Hypothalamus (tissue), 51 donors: Measurements from ENCODE around the gene TMEM184B.
"Not testable (repeated sequence)": the region's sequence is repeated elsewhere in the genome, so short reads cannot be mapped to it uniquely, and the experiment has no call there.

Experiments
- DNase-seq, 51 donors: peaks; one replicate each; lab custom pipeline; 2025; lab: John Stamatoyannopoulos, UW

TMEM184B gene

DNA sequence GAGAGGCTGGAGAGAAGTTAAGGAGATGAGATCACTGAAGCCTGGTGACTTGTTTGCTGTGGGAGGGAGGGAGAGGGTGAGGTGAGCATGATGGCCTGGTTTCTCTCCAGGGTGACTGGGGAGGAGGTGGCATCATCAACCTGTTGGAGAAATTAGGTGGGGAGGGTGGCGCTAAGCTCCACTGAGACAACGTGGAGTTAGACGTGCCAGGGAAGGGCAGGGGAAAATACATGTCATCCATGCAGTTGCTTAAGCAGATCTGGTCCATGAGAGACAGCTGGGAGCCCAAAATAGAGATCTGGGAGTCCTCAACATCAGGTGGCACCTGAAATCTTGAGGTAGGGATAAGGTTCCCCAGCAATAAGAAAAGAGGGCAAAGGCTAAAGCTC lies 80.3 kb downstream of the TMEM184B start:
- DNase-seq, result no peak

GRCh38 chr22:38191731-38192474 lies 80.9 kb downstream of the TMEM184B start:
- DNase-seq, result no peak

DNA sequence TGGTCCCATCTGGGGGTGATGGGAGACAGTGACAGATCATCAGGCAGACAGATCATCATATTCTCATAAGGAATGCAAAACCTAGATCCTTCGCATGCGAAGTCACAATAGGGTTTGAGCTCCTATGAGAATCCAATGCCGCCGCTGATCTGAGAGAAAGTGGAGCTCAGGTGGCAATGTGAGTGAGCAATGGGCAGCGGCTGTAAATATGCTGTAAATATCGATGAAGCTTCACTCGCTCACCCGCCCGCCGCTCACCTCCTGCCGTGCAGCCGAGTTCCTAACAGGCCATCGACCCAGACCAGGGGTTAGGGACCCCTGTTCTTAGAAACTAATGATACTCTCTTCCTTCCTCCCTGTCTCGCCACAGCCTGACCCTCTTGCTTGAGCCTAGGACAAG lies 81.8 kb downstream of the TMEM184B start:
- DNase-seq, result no peak

- no peak for DNase-seq
Measured at GRCh38 chr22:38190581-38190980, 82.2 kb downstream of the TMEM184B start.

GRCh38 chr22:38189104-38189503 lies 83.7 kb downstream of the TMEM184B start:
- DNase-seq, result no peak

DNA sequence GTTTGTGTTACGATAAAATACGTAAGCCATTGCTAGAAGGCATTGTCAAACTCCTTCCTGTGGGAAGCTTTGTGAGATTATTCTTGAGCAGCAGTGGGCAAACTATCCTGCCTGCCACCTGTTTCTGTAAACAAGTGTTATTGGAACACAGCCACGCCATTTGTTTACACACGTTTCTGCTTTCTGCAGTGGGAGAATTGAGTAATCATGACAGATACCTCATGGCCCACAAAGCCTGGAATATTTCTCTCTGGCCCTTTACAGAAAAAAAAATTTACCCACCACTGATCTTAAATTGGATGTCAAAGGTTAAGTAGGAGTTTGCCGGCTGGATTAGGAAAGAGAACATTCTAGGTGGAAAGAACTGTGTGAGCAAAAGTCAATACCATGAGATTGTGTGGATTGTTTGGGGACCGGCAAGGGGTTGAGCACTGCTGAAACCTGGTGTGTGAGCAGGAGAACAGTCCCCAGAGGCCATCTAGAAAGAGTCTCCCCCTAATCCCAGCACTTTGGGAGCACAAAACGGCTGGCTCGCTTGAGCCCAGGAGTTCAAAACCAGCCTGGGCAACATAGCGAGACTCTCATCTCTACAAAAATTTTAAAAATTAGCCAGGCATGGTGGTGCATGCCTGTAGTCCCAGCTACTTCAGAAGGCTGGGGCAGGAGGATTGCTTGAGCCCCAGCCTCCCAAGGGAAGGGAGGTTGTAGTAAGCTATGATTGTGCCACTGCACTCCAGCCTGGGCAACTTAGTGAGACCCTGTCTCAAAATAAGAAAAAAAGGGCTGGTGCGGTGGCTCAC lies 85.2 kb downstream of the TMEM184B start:
- no peak for DNase-seq

DNA sequence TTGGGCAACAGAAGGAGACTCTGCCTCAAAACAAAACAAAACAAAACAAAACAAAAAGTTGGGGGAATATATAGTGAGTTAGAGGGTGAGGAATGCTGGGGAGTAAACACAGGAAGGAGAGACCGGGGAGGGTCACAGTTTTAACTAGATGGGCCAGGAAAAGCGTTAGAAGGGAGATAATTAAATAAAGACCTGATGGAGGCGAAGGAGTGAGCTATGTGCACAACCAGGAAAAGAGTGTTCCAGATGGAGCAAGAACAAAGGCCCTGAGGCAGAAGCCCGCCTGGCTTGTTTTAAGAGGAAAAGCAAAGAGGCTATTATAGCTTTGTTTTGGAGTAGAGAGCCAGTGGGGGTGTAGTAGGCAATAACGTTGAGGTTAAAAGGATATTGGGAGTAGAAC lies 86.4 kb downstream of the TMEM184B start:
- DNase-seq, result no peak

GRCh38 chr22:38184788-38185187 lies 88.0 kb downstream of the TMEM184B start:
- no peak for DNase-seq

- DNase-seq, result peak; percentile 61 to 99 (median 97)
Measured at GRCh38 chr22:38181453-38182200, 91.2 kb downstream of the TMEM184B start, which contains the start of gene PLA2G6. Gene PLA2G6, minus strand, starts transcription at chr22:38181830. Its CDS starts 12,404 bp downstream, at chr22:38169426.

- peak in 41 of 51 donors; percentile 22 to 84 (median 50) for DNase-seq
Measured at GRCh38 chr22:38180841-38181452, 91.9 kb downstream of the TMEM184B start.

- not testable (repeated sequence) for DNase-seq
Measured at GRCh38 chr22:38178605-38178937, 94.2 kb downstream of the TMEM184B start.

DNA sequence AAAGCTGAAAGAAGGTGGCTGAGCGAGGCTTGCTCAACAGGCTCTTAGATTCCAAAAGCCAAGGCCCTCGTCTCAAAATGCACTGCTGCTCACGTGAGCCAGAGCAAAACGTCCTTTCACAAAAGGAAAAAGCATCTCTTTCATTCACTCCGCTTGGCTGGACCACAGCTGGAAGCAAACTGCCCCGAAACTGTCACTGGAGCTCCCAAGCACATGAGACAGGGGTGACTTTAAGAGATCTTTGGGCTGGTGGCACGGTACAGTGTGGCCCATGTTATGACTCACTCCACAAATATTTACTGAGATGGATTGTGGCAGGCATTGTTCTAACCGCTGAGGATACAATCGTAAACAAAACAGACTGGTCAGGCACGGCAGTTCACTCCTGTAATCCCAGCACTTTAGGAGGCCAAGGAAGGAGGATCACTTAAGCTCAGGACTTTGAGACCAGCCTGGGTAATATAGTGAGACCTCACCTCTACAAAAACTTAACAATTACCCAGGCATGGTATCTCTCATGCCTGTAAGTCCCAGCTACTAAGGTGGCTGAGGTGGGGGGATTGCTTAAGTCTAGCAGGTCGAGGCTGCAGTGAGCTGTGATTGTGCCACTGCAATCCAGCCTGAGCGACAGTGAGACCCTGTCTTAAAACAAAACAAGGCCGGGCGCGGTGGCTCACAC lies 94.7 kb downstream of the TMEM184B start:
- DNase-seq, result peak in 31 of 51 donors; percentile 21 to 70 (median 41)

DNA sequence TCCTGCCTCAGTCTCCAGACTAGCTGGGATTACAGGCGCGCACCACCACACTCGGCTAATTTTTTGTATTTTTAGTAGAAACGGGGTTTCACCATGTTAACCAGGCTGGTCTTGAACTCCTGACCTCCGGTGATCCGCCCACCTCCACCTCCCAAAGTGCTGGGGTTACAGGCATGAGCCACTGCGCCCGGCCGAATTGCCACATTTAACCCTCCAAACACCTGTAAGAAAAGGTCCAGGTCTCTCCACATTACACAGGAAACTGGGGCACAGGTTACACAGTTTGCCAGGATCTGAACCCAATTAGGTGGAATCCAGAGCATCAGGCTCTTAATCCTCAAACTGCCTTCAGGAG lies 95.3 kb downstream of the TMEM184B start:
- DNase-seq, result not testable (repeated sequence)

DNA sequence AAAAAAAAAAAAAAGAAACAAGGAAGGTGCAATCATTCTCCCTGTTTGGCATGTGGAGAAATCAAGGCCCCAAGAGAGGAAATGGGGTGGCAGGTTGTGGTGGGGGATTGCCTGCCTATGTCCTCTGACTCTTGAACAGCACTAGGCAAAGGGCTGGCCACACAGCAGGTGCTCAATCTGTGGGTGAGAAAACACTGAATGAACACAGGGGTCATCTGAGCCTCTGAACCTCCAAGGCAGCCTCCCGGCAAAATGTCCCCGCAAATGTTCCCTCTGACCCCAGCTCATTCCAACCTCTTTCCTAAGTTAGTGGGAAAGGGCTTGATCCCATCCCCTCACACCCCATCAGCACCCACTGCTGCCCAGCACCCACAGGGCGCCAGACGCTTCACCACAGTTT lies 95.8 kb downstream of the TMEM184B start:
- no peak for DNase-seq

DNA sequence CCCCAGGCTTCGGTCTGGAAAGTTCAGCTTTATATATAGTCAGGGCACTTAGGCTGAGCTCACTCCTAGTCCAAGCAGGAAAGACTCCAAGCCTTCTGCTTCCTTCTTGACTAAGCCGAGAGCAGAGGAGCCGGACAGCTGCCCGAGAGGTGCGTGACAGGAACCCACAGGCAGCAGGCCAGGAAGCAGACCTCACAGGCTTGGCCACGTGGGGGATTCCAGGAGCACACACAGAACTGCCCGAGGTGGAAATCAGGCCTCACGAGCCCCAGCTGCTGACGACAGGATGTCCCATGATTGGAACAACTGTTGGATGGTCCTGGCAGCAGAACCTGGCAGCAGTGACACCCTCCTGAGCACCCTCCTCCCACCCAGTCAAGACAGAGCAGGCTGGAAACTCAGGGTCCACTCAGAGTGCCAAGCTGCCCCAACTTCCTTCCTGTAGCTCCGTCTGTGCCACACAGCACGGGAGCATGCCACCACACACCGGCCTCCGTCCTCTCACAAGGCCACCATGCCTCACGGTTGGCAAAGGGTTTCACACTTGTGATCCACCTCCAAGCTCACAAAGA lies 96.6 kb downstream of the TMEM184B start:
- peak in 22 of 51 donors; percentile 8 to 46 (median 22) for DNase-seq

DNA sequence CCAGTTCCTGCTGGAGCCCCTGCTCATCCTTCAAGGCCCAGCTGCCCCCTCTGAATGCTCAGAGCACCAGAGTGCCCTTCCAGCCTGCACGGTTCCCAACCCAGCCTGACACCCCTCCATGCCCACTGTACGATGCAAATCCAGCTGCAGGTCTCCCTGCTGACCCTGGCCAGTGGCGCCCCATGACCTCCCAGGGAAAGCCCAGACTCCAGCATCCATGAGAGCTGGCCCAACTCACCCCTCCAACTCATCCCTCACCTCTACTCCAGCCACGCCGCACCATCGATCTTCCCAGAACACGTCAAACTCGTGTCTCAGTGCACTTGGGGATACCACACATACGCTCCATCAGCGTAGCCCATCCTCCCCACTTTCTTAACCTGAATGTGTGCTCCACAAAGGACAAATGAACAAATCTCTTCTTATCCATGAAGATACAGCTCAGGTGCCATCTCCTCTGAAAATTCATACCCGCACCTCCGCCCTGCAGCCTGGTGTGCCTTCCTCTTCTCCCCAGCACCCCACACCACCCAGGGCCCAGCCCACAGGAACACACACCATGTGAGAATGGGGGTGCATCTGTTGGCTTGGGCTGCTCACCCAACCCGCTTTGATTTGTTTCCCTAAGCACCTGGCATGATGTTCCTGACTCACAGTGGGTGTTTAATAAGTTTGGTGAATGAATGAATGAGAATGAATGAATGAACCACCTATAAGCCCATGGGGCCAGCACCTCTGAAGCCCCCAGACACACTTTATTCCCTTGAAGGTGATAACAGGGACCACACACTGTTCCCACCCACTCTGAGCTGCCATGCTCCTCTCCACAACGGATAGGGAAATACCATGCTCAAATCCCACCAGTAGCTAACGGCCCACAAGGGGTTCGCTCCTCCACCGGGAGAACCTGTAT lies 97.3 kb downstream of the TMEM184B start:
- DNase-seq, result no peak

DNA sequence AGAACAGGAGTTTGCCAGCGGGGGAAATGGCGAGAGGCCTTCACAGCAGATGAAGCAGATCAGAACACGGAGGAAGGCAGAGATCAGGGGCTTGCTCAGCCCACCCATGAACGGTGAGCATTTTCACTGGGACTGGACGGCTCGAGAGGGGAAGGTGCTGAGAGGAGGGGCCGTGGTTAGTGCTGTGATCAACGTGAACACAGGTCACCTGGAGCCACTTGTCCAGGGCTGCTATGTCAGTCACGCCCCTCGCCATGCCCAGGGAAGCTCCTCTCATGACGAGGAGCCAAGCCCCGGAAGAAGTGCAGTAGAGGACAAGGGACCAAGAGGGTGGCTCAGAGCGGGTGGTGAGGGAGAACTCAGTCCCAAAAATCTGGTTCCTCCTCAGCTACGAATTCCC lies 98.2 kb downstream of the TMEM184B start:
- DNase-seq, result no peak

GRCh38 chr22:38173641-38173906 lies 99.2 kb downstream of the TMEM184B start:
- DNase-seq, result no peak
